Thyroid gland (tissue), 4 donors: ENCODE measurements around the gene DDX56.

Experiments used
- CTCF ChIP-seq, 6 experiments: fragments of 200-600 bp in 3 of 6; fragments of 450-650 bp in 3 of 6; sonication (generic) in 3 of 6; IDR thresholded peaks; one replicate each; pipeline ENCODE4 v1.5.1; 2016 to 2019; ENCODE audit warnings: antibody characterized with exemption in 6 of 6, mild to moderate bottlenecking in 2 of 6, inconsistent platforms in 1 of 6, moderate library complexity in 1 of 6
- POLR2A ChIP-seq, 2 donors: fragments of 450-650 bp; IDR thresholded peaks; one replicate each; pipeline ENCODE4 v1.6.1; 2017; ENCODE audit warnings: antibody characterized with exemption in 2 of 2, mild to moderate bottlenecking in 2 of 2, moderate library complexity in 1 of 2

DNA sequence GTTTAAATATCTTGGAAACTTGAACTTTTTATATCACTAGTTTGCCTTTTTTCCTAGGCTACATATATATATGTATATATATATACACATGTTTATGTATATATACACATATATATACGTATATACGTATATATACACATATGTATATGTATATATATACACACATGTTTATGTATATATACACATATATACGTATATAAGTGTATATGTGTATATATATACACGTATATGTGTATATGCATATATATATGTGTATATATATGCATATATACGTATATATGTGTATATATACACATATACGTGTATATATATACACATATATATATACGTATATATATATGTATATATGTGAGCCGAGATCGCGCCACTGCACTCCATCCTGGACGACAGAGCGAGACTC is 42.8 kb upstream of the DDX56 start:
- TF ChIP-seq CTCF (IDR thresholded peaks at IDR 0.05) (no peak), POLR2A (IDR thresholded peaks at IDR 0.05) (no peak)
